Stimulated activated CD4-positive, alpha-beta T cell treated with anti-CD3 and anti-CD28 coated beads, Interleukin-1b, Interleukin-23, amount 100 ng/mL, for 48 hours (primary cell): ENCODE data around the gene GTF3C2.

Experiments used
- DNase-seq: peaks from one replicate; pipeline ENCODE4 v3.0.0-alpha.2; 2020

Gene GTF3C2, protein sequence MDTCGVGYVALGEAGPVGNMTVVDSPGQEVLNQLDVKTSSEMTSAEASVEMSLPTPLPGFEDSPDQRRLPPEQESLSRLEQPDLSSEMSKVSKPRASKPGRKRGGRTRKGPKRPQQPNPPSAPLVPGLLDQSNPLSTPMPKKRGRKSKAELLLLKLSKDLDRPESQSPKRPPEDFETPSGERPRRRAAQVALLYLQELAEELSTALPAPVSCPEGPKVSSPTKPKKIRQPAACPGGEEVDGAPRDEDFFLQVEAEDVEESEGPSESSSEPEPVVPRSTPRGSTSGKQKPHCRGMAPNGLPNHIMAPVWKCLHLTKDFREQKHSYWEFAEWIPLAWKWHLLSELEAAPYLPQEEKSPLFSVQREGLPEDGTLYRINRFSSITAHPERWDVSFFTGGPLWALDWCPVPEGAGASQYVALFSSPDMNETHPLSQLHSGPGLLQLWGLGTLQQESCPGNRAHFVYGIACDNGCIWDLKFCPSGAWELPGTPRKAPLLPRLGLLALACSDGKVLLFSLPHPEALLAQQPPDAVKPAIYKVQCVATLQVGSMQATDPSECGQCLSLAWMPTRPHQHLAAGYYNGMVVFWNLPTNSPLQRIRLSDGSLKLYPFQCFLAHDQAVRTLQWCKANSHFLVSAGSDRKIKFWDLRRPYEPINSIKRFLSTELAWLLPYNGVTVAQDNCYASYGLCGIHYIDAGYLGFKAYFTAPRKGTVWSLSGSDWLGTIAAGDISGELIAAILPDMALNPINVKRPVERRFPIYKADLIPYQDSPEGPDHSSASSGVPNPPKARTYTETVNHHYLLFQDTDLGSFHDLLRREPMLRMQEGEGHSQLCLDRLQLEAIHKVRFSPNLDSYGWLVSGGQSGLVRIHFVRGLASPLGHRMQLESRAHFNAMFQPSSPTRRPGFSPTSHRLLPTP

DNA sequence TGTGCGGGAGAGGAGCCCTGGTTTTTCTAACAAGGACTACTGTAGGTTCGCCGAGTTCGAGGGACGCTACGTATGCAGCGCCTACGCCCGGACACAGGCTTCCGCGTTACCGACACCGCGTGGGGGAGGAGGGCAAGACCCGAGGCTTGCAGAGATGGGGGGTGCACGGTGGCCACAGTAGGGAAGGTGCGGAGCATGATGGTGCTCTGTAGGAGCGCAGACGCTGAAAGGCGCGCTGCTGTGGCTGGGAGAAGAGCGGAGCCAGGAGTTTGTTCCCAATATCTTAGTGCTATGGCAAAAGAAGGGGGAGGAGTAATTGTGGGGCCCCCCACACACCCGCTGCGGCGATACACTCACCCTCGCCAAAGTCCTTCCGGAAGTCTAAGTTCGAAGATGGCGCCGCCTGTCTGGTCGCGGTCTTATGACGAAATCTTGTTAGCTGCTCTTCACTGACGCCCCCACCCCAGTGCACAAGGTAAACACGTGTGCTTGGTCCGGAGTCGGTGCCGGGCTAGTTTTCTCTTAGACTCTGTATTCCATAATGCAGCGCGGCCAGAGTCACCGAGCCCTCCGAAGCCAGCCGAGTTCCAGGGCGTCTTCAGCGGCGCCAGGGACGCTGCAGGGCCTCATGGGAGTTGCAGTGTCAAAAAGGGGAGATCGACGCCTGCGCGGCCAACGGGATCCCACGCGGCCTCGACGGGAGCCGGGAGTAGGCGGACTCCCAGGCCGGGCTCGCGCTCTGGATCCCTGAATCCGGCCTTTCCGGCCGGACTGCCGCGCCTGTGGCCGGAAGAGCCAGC is at the start of gene GTF3C2:
Gene GTF3C2 (minus strand): TSS at position 383 of the 800 bp plus-strand sequence. CDS start 13,210 bp downstream, outside the sequence.
- peak; percentile 94 for DNase-seq

DNA sequence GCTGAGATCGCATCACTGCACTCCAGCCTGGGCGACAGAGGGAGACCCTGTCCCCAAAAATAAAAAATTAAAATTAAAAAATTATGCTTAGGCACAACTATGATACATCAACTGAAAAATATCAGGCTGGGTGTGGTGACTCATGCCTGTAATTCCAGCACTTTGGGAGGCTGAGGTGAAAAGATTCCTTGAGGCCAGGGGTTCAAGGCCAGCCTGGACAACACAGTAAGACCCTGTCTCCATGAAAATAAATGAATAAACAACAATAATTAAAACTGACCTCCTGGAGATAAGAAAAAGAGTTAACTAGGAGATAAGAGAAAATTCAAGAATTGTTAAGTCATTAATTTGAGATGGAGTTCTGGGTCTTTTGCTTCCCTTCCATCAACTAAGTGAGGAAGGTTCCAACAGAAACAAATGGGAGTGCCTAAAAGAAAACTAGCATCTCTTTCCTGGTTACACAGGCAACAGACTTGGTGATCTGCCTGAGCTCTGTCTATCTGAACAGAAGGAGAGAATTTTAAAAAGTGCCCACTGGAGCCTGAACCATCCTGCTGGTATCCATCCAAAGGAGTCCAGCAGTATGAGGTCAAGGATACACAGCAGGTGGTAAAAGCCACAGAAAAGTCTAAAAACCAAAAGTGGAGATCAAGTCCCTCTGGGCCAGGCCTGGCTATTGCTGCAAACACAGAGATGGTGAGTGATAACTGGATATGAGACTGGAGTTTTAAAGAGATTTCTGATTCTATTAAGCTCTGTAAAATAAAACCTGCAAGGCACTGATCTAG is 44.0 kb upstream of the GTF3C2 start:
- DNase-seq: no peak

DNA sequence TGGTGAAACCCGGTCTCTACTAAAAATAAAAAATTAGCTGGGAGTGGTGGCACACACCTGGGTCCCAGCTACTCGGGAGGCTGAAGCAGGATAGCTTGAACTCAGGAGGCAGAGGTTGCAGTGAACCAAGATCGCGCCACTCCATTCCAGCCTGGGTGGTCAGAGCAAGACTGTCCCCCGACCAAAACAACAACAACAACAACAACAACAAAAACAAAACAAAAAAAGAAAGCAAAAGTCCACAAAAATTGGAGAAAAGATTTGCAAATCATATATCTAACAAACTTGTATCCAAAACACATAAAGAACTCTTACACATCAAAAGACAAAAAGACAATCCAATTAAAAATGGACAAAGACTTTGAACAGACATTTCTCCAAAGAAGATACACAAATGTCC is 42.4 kb upstream of the GTF3C2 start:
- DNase-seq: no peak

DNA sequence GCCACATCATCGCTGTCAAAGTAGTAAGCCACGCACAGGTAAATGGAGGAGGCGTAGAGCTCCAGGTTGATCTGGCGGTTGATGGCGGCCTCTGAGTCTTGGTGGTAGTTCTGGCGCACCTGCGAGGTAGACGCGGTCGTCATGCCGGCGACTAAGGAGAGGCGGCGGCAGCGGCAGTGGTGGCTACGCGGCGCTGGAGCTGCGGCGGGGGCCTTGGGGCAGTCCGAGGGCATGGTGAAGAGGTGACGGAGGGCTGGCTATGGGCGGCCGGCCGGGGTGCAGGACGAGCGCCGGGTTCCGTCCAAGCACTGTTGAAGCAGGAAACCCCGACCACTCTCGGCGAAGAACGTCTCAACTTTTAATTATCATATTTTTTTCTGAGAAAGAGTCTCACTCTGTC is 36.7 kb upstream of the GTF3C2 start:
- no peak for DNase-seq

DNA sequence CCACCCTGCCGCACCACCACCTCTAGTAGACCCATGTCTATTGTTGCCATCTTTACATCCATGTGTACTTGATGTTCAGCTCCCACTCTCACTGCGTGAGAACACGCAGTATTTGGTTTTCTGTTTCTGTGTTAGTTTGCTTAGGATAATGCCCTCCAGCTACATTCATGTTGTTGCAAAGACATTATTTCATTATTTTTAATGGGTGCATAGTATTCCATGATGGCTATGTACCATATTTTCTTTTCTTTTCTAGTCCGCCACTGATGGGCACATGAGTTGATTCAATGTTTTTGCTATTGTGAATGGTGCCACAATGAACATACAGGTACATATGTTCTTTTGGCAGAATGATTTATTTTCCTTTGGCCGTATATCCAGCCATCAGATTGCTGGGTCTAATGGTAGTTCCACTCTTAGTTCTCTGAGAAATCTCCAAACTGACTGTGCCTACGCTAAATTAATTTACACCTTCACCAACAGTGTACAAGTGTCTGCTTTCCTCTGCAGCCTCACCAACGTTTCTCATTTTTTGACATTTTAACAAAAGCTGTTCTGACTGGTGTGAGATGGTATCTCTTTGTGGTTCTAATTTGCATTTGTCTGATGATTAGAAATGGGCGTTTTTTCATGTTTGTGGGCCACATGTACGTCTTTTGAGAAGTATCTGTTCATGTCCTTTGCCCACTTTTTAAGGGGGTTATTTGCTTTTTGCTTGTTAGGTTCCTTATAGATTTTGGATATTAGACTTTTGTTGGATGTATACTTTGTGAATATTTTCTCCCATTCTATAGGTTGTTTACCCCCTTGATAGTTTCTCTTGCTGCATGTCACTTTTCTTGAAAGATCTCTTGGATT is 34.5 kb upstream of the GTF3C2 start:
- DNase-seq: no peak

DNA sequence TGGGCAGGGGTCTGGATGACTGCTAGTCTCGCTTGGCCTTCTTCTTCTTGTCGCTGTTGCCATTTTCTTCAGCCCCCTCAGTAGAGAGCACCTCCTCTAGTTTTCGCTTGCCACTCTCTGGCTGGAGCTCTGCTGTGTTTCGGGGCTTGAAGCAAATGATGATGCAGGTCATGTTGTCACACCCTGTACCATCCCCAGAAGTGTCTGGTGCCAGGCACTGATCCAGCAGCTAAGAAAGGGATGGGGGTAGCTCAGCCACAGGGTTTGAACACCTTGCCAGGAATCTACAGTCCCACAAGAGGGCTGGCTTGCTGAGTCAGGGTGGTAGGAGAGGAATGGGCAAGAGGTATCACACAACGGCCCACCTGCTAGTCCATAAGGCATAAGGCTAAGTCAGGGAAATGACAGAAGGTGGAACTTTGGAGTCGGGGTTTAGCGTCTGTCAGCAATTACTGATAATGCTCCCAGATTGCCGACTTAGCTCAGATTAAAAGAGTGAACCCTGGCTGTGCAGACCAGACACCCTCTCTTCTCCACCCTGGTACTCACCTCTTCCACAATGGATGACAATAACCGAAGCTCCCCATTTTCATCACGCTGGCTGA is 25.1 kb upstream of the GTF3C2 start:
- DNase-seq: no peak

DNA sequence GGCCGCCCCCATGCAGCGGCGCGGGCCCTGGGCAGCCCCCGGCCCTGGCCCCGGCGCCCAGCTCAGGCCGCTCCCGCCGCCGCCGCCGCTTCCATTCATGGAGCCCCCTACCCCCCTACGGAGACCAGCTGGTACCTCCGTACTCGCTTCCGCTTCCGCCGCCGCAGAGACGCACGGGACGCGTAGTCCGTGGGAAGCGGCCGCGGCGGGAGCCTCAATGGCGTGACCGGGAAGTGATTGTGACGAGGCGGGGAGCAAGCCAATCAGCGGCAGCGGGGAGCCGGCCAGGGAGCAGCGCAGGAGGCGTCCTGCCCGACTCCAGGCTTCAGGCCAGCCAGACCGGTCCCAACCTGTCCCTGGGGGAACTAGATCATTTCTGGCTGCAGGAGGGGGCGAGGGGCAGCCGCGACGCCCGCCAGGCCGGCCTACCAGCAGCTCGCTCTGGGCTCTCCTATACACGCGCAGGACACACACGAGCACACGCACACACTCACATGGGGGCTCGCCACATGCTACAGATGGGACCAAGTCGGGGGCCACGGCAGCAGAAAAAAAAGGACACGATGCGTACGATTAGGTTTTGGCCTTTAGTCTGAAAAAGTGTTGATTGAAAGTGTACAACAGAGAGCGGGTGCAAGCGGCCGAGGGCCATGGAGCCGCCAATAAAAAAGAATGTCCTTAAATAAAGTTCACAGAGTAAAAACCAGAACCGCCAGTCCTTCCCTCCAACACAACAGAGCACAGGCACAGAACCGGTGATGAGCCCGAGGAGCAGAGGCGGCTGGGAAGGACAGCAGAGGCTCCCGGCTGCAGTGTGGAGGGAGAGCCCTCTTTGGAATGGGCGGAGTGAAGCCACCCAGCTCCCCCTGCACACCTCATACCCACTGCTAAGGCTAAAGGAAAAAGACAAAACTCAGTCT is 24.3 kb upstream of the GTF3C2 start, which contains the start of gene ZNF513:
Gene ZNF513 (minus strand): TSS at position 109 of the 920 bp plus-strand sequence. CDS start 208 bp downstream, outside the sequence.
- DNase-seq: peak; percentile 89

DNA sequence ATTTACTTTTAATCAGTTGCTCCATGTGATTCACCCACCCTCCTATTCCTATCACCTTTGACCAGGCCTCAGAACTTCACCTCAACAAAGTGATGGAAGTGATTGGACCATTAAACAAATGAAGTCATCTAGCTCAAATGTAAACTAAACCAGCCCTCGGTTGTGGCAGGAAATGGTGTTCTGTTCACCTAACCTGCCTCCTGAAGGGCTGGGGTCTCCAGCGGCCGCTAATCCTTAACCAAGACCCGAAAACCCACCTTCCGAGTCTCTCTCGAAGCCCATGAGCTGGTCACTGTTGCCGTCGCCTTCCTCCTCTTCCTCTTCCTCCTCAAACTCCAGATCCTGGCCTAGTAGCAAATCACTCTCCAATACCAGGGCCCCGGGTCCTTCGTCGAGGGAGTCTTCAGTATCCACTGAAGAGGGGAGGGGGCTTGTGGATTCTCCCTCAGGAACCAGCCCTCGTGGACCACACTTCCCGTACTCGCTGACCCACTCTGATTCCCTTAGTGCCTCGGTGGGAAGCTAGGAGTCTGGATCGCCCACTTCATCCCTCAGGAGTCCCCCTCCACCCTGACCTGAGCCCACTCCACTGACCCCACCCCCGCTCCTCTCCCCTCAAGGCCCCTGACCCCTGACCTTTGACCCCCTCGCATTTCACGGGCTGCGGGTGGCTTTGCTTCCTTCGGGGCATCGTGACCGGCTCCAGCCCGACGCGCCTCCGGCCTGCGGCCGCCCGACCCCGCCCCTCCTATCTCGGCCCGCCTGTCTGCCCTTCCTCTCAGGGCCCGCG is 23.5 kb upstream of the GTF3C2 start:
- DNase-seq: peak; percentile 8

DNA sequence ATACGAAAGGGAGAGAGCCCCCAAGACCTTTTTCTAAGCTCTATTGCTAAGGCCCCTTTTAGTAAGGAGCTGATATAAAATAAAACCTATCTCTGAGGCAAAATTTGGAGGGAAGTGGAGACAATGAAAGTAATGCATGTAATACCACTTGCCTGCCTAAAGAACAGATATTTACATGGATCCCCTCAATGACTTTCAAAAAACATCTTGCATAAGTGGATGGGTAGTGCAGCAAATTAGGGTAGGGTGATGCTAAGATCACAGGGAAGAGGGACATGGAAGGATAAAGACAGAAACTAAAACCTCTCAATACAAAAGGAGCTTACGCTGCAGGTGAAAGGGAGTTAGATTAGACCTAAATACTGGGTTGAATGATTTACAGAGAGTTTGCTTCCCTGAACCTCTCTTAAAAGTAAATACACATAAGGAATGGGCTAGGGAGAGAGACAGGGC is 22.8 kb upstream of the GTF3C2 start:
- no peak for DNase-seq

DNA sequence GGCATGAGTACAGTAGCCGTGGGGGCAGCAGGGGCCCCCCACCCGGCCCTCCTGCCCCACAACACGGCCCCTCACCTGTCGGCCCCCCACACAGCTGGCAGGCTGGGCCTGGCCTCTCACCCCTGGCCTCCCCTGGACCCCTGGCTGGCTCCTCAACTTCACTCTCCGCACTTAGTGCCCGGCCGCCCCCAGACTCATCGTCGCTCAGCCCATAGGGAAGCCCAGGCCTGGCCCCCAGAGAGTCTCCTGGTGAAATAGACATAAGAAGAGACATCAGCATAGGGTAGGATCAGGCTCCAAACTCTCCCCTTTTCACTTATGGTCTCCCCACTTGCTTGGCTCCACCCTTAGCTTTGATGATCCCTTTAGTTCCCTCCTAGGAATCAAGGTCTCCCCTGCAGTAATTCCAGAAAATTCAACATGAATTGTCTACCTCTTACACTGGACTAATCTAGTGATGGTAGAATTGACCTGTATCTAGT is 22.3 kb upstream of the GTF3C2 start:
- DNase-seq: no peak

DNA sequence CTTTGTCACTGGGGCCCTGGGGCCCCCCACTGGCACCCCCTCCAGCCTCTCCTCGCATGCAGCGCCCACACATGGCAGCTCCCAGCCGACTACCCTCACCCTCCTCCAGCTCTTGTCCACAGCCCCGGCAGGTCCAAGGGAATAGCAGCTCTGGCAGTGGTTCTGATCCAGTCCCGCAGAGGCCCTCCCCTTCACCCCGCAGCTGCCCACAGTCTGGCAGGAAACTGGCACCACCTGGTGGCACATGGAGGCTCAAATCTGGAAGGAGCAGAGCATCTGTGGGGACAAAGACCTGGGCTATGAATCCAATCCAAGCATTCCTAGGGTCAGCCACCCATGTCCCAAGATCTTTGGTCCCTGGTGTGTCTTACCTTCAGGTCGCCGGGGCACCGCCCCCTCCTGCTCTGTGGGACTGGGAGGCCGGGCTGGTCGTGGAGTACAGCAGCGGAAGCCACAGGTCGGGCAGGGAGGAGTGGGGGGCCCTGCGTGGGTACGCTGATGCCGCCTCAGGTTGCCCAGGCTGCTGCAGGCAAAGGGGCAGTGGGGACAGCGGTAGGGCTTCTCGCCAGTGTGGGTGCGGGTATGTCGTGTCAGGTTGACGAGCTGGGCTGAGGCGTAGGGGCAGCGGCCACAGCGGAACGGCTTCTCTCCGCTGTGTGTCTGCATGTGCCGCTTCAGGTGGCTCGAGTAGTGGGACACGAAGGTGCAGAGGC is 21.7 kb upstream of the GTF3C2 start:
- DNase-seq: no peak

DNA sequence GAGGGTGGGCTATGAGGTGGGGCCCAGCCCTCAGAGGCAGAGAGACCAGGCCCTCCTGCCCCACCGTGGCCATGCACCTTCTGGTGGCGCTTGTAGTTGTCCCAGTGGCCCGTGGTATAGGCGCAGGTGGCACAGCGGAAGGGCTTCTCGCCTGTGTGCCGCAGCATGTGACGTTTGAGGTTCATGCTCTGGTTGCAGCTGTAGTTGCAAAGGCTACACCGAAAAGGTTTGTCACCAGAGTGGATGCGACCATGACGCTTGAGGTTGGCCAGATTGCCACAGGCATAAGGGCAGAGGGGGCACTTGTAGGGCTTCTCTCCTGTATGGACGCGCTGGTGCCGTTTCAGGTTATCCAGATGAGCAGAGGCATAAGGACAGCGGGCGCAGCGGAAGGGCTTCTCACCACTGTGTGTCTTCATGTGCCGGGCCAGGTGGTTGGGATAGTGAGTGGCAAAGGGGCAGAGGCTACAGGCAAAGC is 21.1 kb upstream of the GTF3C2 start:
- no peak for DNase-seq

DNA sequence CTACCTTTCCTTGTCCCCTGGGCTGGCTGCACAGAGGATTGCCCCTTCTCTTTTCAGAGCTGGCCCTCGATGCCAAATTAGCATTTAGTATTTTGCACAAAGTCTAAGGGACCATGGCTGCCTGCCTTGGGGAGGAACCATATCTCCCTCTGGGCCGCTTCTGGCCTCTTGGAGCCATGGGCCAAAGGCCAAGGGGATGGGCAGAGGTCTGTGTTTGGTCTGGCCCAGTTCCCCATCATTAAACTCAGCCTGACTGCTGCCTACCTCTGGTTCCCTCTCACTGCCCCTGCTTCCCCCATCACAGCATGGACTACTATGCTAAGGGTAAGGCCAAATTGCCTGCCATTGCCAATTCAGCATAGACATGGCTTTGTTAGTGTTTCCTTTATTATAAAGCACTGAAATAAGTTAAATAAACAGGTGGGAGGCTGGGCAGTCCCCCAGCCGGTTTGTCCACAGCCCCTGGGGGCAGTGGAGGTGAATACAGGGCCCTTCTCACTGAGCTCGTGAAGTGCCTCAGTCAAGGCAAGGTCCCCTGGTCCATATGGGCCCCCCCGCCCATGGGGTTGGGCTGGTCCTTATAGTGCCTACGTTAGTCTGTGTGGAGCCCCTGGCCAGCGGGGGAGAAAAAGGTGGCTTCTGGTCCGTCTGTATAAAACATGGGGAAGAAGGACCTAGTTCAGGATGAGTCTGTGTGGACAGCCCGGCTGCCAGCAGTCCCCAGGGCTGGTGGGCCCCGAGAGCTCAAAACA is 20.5 kb upstream of the GTF3C2 start:
- no peak for DNase-seq

DNA sequence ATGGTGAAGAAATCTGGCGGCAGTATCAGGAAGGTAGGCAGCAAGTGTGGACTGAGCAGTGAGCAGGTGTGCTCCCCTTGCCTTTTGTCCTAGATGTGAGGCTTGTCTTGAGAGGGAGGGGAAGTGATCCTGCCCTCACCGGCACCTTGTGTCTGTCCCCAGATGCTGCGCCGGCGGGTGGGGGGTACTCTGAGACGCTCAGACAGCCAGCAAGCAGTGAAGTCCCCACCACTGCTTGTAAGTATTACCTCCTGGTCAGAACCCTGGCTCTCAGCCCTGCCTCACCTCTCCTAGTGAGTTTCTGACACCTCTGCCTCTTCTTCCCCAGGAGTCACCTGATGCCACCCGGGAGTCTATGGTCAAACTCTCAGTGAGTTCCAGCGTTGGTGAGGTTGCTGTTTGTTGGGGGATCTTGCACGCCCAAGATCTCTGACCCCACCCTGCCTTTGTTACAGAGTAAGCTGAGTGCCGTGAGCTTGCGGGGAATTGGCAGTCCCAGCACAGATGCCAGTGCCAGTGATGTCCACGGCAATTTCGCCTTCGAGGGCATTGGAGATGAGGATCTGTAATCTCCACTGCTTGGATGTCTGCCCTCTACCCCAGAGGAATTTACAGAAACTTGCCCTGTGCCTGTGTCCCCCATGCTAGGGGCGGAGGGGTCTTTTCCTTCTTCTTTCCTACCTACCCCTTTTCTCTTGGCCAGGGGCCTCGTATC is 19.7 kb upstream of the GTF3C2 start:
- DNase-seq: no peak

DNA sequence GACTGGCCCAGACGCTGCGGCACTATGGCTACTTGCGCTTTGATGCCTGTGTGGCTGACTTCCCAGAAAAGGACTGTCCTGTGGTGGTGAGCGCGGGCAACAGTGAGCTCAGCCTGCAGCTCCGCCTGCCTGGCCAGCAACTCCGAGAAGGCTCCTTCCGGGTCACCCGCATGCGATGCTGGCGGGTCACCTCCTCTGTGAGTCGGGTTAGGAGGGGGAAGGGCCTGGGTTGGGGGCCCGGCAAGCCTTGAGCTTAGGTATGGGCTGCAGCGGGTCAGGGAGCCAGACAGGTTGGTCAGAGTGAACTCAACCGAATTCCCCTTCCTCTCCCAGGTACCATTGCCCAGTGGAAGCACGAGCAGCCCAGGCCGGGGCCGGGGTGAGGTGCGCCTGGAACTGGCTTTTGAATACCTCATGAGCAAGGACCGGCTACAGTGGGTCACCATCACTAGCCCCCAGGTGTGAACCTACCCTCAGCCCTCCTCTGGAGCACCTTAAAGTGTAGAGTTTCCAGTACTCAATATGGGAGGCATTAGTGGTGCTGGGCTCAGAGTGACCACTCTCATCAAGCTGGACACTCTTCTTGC is 19.0 kb upstream of the GTF3C2 start:
- DNase-seq: no peak

DNA sequence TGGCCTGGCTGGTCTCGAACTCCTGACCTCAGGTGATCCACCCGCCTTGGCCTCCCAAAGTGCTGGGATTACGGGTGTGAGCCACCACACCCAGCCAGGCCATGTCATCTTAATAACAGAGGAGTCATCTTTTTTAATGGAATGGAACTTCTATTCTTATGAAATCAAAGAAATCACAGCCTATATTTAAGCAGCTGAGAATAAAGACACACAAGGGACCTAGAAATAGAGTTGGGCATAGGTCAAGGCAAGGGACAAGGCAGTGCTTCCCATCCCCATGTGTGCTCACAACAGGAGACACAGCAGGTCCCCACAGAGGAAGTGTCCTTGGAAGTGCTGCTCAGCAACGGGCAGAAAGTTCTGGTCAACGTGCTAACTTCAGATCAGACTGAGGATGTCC is 17.0 kb upstream of the GTF3C2 start:
- no peak for DNase-seq
